HG03159 (cell line): ENCODE data around the gene PDE4B.

Experiments
- ATAC-seq: cut with Tn5 transposase; IDR thresholded peaks from one replicate; pipeline ENCODE4 v1.9.1; 2021; ENCODE audit warnings: mild to moderate bottlenecking, moderate library complexity; ENCODE audit not compliant: unreplicated experiment

Gene PDE4B

GRCh38 chr1:66223681-66224080 lies 431.0 kb downstream of the PDE4B start:
- no peak for ATAC-seq

- ATAC-seq: no peak
These were observed 434.3 kb downstream of the PDE4B start for GRCh38 chr1:66226985-66227384.

GRCh38 chr1:66227966-66228365 lies 435.3 kb downstream of the PDE4B start:
- no peak for ATAC-seq

- ATAC-seq: no peak
These were observed 438.5 kb downstream of the PDE4B start for GRCh38 chr1:66231217-66231616.

- ATAC-seq: no peak
These were observed 439.2 kb downstream of the PDE4B start for GRCh38 chr1:66231681-66232463.

- no peak for ATAC-seq
These were observed 444.3 kb downstream of the PDE4B start for GRCh38 chr1:66237042-66237441.

GRCh38 chr1:66237722-66238479 lies 445.2 kb downstream of the PDE4B start:
- ATAC-seq: no peak

GRCh38 chr1:66239834-66240233 lies 447.1 kb downstream of the PDE4B start:
- peak; percentile 51 for ATAC-seq

- no peak for ATAC-seq
These were observed 448.1 kb downstream of the PDE4B start for GRCh38 chr1:66240491-66241484.

GRCh38 chr1:66242646-66243547 lies 450.2 kb downstream of the PDE4B start:
- ATAC-seq: peak; percentile 81

GRCh38 chr1:66243548-66244130 lies 450.9 kb downstream of the PDE4B start:
- peak; percentile 54 for ATAC-seq

GRCh38 chr1:66244429-66244828 lies 451.7 kb downstream of the PDE4B start:
- no peak for ATAC-seq

- no peak for ATAC-seq
These were observed 453.0 kb downstream of the PDE4B start for GRCh38 chr1:66245691-66246090.

GRCh38 chr1:66246351-66247269 lies 453.9 kb downstream of the PDE4B start:
- no peak for ATAC-seq

- no peak for ATAC-seq
These were observed 454.9 kb downstream of the PDE4B start for GRCh38 chr1:66247415-66248208.

GRCh38 chr1:66248257-66248656 lies 455.6 kb downstream of the PDE4B start:
- no peak for ATAC-seq

GRCh38 chr1:66248746-66249145 lies 456.1 kb downstream of the PDE4B start:
- ATAC-seq: no peak

- no peak for ATAC-seq
These were observed 457.4 kb downstream of the PDE4B start for GRCh38 chr1:66250075-66250474.
